ENCODE data around the gene OTOG. TPM values are rescaled to one million over a fixed set of nuclear protein-coding genes. Genes with fewer than 3 reads are reported as not detected.
A peak's percentile ranks its signal among the peaks of the same experiment; 100 is the strongest.

The OTOG gene
- total RNA-seq, 3 donors from 2014 or later: not detected

DNA sequence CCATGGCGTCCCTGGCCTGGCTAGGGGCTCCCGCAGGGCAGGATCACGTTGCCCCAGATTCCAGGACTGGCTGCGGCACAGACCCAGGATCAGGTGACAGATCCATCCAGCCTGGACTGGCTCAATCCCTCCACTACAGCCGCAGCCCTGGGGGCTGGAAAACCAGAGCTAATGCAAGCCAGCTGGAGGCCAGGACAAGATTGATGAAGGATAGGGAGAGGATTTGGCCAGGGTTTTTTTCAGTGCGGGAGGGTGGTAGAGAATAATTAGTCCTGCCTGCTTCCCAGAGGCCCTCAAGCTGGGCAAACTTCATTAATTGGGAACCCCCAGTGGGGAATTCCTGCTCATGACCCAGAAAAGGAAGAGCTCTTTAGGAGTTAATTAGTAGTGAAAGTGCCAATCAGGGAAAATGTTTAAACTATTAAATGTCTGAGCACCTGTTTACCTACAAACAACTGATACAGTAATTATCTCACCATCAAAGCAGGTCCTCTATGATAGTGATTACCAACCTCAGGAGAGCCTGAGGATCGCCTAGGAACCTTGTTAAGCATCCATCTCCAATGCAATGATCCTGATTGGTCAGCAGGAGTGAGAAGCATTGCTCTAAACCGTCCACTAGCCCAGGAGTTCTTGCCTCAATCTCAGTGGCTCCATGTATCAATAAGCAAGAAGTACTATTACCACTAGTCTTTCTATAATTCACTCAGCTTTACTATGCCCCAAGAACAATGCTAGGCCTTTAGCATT is 139.3 kb downstream of the OTOG start:
- peaks cover 17% of the 10 kb centered on the region for H3K27me3 Mint-ChIP-seq (ENCODE audit: low read depth)
- no peaks in the 10 kb centered on the region for H3K9me3 Mint-ChIP-seq
- DNase-seq (no peak), ATAC-seq (no peak)
- no peak overlapping the region for H3K4me3 Mint-ChIP-seq
- H3K4me1 Mint-ChIP-seq (ENCODE audit: low read depth): no peaks in the 10 kb centered on the region
- no peaks in the 10 kb centered on the region for H3K36me3 Mint-ChIP-seq (ENCODE audit: insufficient read depth)

- no peak overlapping the region for H3K4me3 Mint-ChIP-seq
- no peak for DNase-seq
- no peak for ATAC-seq
- no peaks in the 10 kb centered on the region for H3K36me3 Mint-ChIP-seq (ENCODE audit: insufficient read depth)
- H3K9me3 Mint-ChIP-seq: no peaks in the 10 kb centered on the region
- H3K4me1 Mint-ChIP-seq (ENCODE audit: low read depth): no peaks in the 10 kb centered on the region
- peaks cover 18% of the 10 kb centered on the region for H3K27me3 Mint-ChIP-seq (ENCODE audit: low read depth)
Measured at GRCh38 chr11:17687946-17688670, 141.0 kb downstream of the OTOG start.

DNA sequence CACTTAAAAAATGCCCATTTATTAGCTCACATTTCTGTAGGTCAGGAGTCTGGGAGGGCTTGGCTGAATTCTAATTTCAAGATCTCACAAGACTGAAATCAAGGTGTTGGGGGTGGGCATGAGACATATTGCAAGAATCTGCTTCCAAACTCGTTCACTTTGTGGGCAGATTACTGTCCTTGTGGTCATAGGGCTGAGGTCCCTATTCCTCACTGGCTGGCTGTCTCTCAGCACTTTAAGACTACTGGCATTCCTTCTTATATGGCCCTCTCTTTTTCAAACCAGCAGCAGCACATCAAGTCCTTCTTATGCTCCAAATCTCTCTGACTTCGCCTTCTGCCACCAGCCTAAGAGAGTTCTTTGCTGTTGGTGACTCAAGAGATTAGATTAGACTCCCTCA is 144.5 kb downstream of the OTOG start:
- no peaks in the 10 kb centered on the region for H3K4me1 Mint-ChIP-seq (ENCODE audit: low read depth)
- no peak for ATAC-seq
- H3K27me3 Mint-ChIP-seq (ENCODE audit: low read depth): peaks cover 34% of the 10 kb centered on the region
- H3K4me3 Mint-ChIP-seq: no peak overlapping the region
- DNase-seq: no peak
- no peaks in the 10 kb centered on the region for H3K36me3 Mint-ChIP-seq (ENCODE audit: insufficient read depth)
- H3K9me3 Mint-ChIP-seq: no peaks in the 10 kb centered on the region

GRCh38 chr11:17691976-17692375 is 144.9 kb downstream of the OTOG start:
- H3K27me3 Mint-ChIP-seq (ENCODE audit: low read depth): peaks cover 34% of the 10 kb centered on the region
- no peaks in the 10 kb centered on the region for H3K9me3 Mint-ChIP-seq
- DNase-seq (no peak), ATAC-seq (no peak)
- H3K4me3 Mint-ChIP-seq: no peak overlapping the region
- H3K36me3 Mint-ChIP-seq (ENCODE audit: insufficient read depth): no peaks in the 10 kb centered on the region
- H3K4me1 Mint-ChIP-seq (ENCODE audit: low read depth): no peaks in the 10 kb centered on the region

GRCh38 chr11:17692931-17693330 is 145.9 kb downstream of the OTOG start:
- no peak for ATAC-seq
- Mint-ChIP-seq H3K27me3 (ENCODE audit: low read depth) (peaks cover 40% of the 10 kb centered on the region), H3K4me3 (no peak overlapping the region), H3K9me3 (no peaks in the 10 kb centered on the region), H3K4me1 (ENCODE audit: low read depth) (no peaks in the 10 kb centered on the region), H3K36me3 (ENCODE audit: insufficient read depth) (no peaks in the 10 kb centered on the region)
- DNase-seq: no peak

- Mint-ChIP-seq H3K27me3 (ENCODE audit: low read depth) (peaks cover 42% of the 10 kb centered on the region), H3K36me3 (ENCODE audit: insufficient read depth) (no peaks in the 10 kb centered on the region), H3K9me3 (no peaks in the 10 kb centered on the region), H3K4me3 (no peak overlapping the region), H3K4me1 (ENCODE audit: low read depth) (no peaks in the 10 kb centered on the region)
- ATAC-seq (no peak), DNase-seq (no peak)
Measured at GRCh38 chr11:17693531-17693930, 146.5 kb downstream of the OTOG start.

- H3K4me1 Mint-ChIP-seq (ENCODE audit: low read depth): no peaks in the 10 kb centered on the region
- ATAC-seq (no peak), DNase-seq (no peak)
- peaks cover 45% of the 10 kb centered on the region for H3K27me3 Mint-ChIP-seq (ENCODE audit: low read depth)
- no peaks in the 10 kb centered on the region for H3K9me3 Mint-ChIP-seq
- no peaks in the 10 kb centered on the region for H3K36me3 Mint-ChIP-seq (ENCODE audit: insufficient read depth)
- H3K4me3 Mint-ChIP-seq: no peak overlapping the region
Measured at GRCh38 chr11:17694494-17695110, 147.5 kb downstream of the OTOG start.

DNA sequence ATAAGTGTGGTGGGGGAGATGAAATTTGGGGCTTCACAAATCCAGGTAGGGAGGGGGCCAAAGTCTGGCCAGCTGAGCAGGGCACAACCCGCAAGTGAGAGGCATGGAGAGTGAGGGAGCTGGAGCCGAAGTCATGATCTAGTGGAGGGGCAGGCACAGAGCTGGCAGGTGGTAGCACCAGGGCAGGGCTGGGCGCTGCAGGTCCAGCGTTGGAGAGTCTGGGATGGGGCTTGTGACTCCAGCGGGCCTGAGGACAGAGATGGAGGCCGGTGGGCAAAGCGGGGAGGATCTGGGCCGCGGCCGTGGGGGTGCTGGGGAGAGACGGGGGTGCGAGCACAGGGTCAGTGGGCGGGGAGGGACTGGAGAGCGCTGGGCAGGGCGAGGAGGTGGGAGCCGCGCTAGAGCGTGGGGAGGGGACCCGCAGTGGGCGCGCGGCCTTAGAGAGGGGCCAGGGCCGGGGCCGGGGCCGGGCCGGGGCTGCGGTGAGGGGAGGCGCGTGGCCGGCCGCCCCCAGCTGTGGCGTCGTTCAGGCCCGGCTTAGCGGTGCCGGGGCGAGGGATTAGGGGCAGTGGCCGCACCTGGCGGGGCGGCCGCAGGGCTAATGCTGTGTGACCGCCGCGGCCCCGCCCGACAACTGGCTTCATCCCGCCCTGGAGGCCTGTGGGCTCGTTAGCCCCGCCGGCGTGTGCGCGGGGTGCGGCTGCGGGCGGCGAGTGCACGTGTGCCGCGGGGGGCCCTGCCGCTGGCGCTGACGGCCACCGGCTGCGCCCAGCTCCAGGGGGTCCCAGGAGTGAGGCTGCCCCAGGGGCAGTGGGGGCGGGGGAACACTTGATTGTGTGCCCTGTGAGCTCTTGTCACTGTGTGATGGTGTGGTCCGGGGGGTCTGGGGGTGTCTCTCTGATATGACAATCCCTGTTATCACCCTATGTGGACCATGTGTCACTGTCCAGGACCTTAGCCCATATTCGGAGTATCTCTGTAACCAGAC is 148.7 kb downstream of the OTOG start:
- H3K36me3 Mint-ChIP-seq (ENCODE audit: insufficient read depth): no peaks in the 10 kb centered on the region
- no peak overlapping the region for H3K4me3 Mint-ChIP-seq
- no peaks in the 10 kb centered on the region for H3K4me1 Mint-ChIP-seq (ENCODE audit: low read depth)
- H3K27me3 Mint-ChIP-seq (ENCODE audit: low read depth): peaks cover 45% of the 10 kb centered on the region
- DNase-seq (no peak), ATAC-seq (peak in 1 of 2 donors; percentile 11)
- no peaks in the 10 kb centered on the region for H3K9me3 Mint-ChIP-seq

GRCh38 chr11:17696741-17697140 is 149.7 kb downstream of the OTOG start:
- Mint-ChIP-seq H3K9me3 (no peaks in the 10 kb centered on the region), H3K27me3 (ENCODE audit: low read depth) (peaks cover 42% of the 10 kb centered on the region)

More at GRCh38 chr11:17696741-17697140, 149.7 kb downstream of the OTOG start:
- ATAC-seq: no peak
- no peak for DNase-seq
- Mint-ChIP-seq H3K4me3 (no peak overlapping the region), H3K36me3 (ENCODE audit: insufficient read depth) (no peaks in the 10 kb centered on the region), H3K4me1 (ENCODE audit: low read depth) (no peaks in the 10 kb centered on the region)

Other genes with a start within 250 kb of the OTOG start
- gene NCR3LG1, start 195.5 kb upstream of the OTOG start, total RNA-seq: 1 to 10 TPM; 3.2 to 4.2 (median 3.4) TPM
- under 1 TPM; 0.60 to 0.95 (median 0.68) TPM for gene KCNJ11, start 158.6 kb upstream of the OTOG start, total RNA-seq
- not detected for gene ABCC8, start 70.4 kb upstream of the OTOG start, total RNA-seq
- not detected for gene USH1C, start 2.8 kb upstream of the OTOG start, total RNA-seq
- gene MYOD1, start 172.3 kb downstream of the OTOG start, total RNA-seq: not detected
- gene KCNC1, start 187.5 kb downstream of the OTOG start, total RNA-seq: not detected

Data from activated T-cell treated with anti-CD3 and anti-CD28 coated beads, Interleukin-2, amount 50 U/mL, for 4 hours (primary cell).